ENCODE measurements around the gene BCL11A. TPM values are rescaled to one million over a fixed set of nuclear protein-coding genes. Genes with fewer than 3 reads are reported as not detected.

Gene BCL11A
- total and polyA plus RNA-seq, 2 of the 13 experiments (the other 11 are each of a cell fraction or from before 2014, with no cell fraction given) = not detected

DNA sequence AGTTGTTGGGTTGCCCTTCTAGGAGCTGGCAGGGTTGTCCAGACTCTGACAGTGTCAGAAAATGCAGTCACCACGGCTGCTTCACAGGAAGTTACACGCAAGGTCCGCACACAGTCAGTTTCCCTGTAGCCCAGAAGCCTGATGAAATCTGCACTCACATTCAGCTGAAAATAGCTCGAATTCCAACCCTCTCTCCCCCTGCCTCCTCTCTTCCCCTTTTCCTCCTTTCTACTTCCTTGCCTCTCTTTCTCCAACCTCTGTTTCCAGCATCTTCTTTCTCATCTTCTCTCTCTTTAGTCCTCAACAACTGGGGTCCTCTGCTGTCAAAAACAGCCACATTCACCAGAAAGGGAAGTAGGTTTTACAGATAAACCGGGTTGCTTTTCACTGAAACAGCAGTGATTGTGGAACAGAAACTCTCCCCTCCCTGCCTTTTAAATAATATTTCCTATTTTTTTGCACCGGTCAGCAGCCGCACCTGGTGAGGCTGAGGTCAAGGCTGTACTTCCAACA is 69.3 kb downstream of the BCL11A start:
- CTCF ChIA-PET (ENCODE audit: low intra/inter-chr PET ratio, low total read pairs) = no interaction called here
- intact Hi-C loops (cut with micrococcal nuclease; ENCODE audit: unreplicated experiment) (no loop called here), in situ Hi-C loops (cut with HindIII; ENCODE audit: extremely low pct_ligation_motif_present, low pct_unique_long_range_greater_than_20kb) (no loop called here)
- FAIRE-seq (no peak), DNase-seq (ENCODE audit: low spot score) (peak; percentile 13), ATAC-seq (no peak)
- POLR2A ChIA-PET = no interaction called here
- Histone ChIP-seq H2AFZ (ENCODE audit: low read length) (no peak overlapping the region), H4K20me1 (ENCODE audit: insufficient read depth, low read length) (no peaks in the 10 kb centered on the region), H3K9me3 (ENCODE audit: low read length) (no peaks in the 10 kb centered on the region), H3K9ac (ENCODE audit: insufficient read depth, low read depth, low read length) (no peak overlapping the region), H3K4me2 (ENCODE audit: low read depth, low read length) (no peak overlapping the region), H3K27ac (ENCODE audit: extremely low read length, insufficient read depth, low read length) (no peak overlapping the region), H3K4me3 (replicated peaks in 1 of 3; ENCODE audit: insufficient read depth in 1 of 3, low read depth in 2 of 3, low read length in 3 of 3) (no peak overlapping the region), H3K36me3 (replicated peaks in 1 of 2; ENCODE audit: control insufficient read depth in 1 of 2, insufficient read depth in 2 of 2, low read length in 2 of 2) (no peaks in the 10 kb centered on the region), H3K4me1 (ENCODE audit: insufficient read depth, low read length) (peaks cover 53% of the 10 kb centered on the region), H3K27me3 (ENCODE audit: control insufficient read depth in 1 of 2, insufficient read depth in 2 of 2, low read length in 2 of 2) (peaks cover 0 to 14% of the 10 kb centered on the region in 2 experiments; a peak in 1 of 5 replicates), H3K79me2 (ENCODE audit: insufficient read depth, low read length) (no peaks in the 10 kb centered on the region)
- no TSS peak for BruUV-seq (replicated peaks)
- WGBS (ENCODE audit: low lambda C conversion rate) = 40% methylated on average over 7 of the region's 7 CpGs
- TF ChIP-seq, protein P1, sequence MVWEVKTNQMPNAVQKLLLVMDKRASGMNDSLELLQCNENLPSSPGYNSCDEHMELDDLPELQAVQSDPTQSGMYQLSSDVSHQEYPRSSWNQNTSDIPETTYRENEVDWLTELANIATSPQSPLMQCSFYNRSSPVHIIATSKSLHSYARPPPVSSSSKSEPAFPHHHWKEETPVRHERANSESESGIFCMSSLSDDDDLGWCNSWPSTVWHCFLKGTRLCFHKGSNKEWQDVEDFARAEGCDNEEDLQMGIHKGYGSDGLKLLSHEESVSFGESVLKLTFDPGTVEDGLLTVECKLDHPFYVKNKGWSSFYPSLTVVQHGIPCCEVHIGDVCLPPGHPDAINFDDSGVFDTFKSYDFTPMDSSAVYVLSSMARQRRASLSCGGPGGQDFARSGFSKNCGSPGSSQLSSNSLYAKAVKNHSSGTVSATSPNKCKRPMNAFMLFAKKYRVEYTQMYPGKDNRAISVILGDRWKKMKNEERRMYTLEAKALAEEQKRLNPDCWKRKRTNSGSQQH (CRISPR knock-in tag; IDR thresholded peaks at IDR 0.05; ENCODE audit: low read depth) = no peak
- TF ChIP-seq, protein P2, sequence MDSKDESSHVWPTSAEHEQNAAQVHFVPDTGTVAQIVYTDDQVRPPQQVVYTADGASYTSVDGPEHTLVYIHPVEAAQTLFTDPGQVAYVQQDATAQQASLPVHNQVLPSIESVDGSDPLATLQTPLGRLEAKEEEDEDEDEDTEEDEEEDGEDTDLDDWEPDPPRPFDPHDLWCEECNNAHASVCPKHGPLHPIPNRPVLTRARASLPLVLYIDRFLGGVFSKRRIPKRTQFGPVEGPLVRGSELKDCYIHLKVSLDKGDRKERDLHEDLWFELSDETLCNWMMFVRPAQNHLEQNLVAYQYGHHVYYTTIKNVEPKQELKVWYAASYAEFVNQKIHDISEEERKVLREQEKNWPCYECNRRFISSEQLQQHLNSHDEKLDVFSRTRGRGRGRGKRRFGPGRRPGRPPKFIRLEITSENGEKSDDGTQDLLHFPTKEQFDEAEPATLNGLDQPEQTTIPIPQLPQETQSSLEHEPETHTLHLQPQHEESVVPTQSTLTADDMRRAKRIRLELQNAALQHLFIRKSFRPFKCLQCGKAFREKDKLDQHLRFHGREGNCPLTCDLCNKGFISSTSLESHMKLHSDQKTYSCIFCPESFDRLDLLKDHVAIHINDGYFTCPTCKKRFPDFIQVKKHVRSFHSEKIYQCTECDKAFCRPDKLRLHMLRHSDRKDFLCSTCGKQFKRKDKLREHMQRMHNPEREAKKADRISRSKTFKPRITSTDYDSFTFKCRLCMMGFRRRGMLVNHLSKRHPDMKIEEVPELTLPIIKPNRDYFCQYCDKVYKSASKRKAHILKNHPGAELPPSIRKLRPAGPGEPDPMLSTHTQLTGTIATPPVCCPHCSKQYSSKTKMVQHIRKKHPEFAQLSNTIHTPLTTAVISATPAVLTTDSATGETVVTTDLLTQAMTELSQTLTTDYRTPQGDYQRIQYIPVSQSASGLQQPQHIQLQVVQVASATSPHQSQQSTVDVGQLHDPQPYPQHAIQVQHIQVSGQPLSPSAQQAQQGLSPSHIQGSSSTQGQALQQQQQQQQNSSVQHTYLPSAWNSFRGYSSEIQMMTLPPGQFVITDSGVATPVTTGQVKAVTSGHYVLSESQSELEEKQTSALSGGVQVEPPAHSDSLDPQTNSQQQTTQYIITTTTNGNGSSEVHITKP (CRISPR knock-in tag; IDR thresholded peaks at IDR 0.05; ENCODE audit: low read depth) = no peak
- TF ChIP-seq TEAD3 (CRISPR knock-in tag; optimal IDR thresholded peaks at IDR 0.05; ENCODE audit: borderline replicate concordance) = peak; percentile 62
- no peak for TF ChIP-seq RELA (CRISPR knock-in tag; IDR thresholded peaks at IDR 0.05)
- no peak for TF ChIP-seq RBFOX2 (IDR thresholded peaks at IDR 0.05; ENCODE audit: low read depth, low read length)
- TF ChIP-seq ZNF652 (CRISPR knock-in tag; IDR thresholded peaks at IDR 0.05; ENCODE audit: borderline replicate concordance, low read depth) = no peak
- no peak for TF ChIP-seq ZSCAN12 (CRISPR knock-in tag; IDR thresholded peaks at IDR 0.05)
- TF ChIP-seq, protein P3, sequence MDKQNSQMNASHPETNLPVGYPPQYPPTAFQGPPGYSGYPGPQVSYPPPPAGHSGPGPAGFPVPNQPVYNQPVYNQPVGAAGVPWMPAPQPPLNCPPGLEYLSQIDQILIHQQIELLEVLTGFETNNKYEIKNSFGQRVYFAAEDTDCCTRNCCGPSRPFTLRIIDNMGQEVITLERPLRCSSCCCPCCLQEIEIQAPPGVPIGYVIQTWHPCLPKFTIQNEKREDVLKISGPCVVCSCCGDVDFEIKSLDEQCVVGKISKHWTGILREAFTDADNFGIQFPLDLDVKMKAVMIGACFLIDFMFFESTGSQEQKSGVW (CRISPR knock-in tag; IDR thresholded peaks at IDR 0.05; ENCODE audit: borderline replicate concordance) = no peak
- no peak for TF ChIP-seq RFXANK (CRISPR knock-in tag; IDR thresholded peaks at IDR 0.05)
- TF ChIP-seq, protein P4, sequence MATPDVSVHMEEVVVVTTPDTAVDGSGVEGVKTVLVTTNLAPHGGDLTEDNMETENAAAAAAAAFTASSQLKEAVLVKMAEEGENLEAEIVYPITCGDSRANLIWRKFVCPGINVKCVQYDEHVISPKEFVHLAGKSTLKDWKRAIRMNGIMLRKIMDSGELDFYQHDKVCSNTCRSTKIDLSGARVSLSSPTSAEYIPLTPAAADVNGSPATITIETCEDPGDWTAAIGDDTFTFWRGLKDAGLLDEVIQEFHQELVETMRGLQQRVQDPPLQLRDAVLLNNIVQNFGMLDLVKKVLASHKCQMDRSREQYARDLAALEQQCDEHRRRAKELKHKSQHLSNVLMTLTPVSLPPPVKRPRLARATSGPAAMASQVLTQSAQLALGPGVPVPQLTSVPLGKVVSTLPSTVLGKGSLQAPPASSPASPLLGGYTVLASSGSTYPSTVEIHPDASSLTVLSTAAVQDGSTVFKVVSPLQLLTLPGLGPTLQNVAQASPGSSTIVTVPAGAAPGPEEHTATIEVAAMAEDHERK (CRISPR knock-in tag; IDR thresholded peaks at IDR 0.05; ENCODE audit: low read depth) = no peak
- no peak for TF ChIP-seq SP2 (CRISPR knock-in tag; IDR thresholded peaks at IDR 0.05)
- TF ChIP-seq, protein P5, sequence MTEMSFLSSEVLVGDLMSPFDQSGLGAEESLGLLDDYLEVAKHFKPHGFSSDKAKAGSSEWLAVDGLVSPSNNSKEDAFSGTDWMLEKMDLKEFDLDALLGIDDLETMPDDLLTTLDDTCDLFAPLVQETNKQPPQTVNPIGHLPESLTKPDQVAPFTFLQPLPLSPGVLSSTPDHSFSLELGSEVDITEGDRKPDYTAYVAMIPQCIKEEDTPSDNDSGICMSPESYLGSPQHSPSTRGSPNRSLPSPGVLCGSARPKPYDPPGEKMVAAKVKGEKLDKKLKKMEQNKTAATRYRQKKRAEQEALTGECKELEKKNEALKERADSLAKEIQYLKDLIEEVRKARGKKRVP (CRISPR knock-in tag; IDR thresholded peaks at IDR 0.05) = 0 out of 4 replicates have a peak, but pooled peaks of 1 of the 2 experiments have one; percentile 17
- TF ChIP-seq CC2D1A (CRISPR knock-in tag; IDR thresholded peaks at IDR 0.05) = no peak
- no peak for TF ChIP-seq LCORL (IDR thresholded peaks at IDR 0.05)
- TF ChIP-seq LCORL (CRISPR knock-in tag; IDR thresholded peaks at IDR 0.05) = no peak
- TF ChIP-seq, protein P6, sequence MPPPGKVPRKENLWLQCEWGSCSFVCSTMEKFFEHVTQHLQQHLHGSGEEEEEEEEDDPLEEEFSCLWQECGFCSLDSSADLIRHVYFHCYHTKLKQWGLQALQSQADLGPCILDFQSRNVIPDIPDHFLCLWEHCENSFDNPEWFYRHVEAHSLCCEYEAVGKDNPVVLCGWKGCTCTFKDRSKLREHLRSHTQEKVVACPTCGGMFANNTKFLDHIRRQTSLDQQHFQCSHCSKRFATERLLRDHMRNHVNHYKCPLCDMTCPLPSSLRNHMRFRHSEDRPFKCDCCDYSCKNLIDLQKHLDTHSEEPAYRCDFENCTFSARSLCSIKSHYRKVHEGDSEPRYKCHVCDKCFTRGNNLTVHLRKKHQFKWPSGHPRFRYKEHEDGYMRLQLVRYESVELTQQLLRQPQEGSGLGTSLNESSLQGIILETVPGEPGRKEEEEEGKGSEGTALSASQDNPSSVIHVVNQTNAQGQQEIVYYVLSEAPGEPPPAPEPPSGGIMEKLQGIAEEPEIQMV (CRISPR knock-in tag; IDR thresholded peaks at IDR 0.05; ENCODE audit: low read depth) = no peak

Data from HepG2 (cell line).